A549 (cell line): ENCODE data around the gene ENPP3.

ENCODE experiments used
- MAFK ChIP-seq: fragments of 450-650 bp; IDR thresholded peaks from 2 replicates; pipeline ENCODE4 v1.6.1; 2014; ENCODE audit not compliant: partially characterized antibody
- RCOR1 ChIP-seq: fragments of 150-350 bp; IDR thresholded peaks from 2 replicates; pipeline ENCODE4 v1.6.1; 2014; ENCODE audit warnings: antibody characterized with exemption, low read length, low read depth
- RFX5 ChIP-seq: fragments of 450-650 bp; IDR thresholded peaks from 2 replicates; pipeline ENCODE4 v1.7.1; 2014; ENCODE audit warnings: antibody characterized with exemption, mild to moderate bottlenecking, moderate library complexity

GRCh38 chr6:131642565-131642964, 5.5 kb downstream of the ENPP3 start:
- TF ChIP-seq RCOR1: no peak
- no peak for TF ChIP-seq MAFK
- no peak for TF ChIP-seq RFX5
